Naive thymus-derived CD4-positive, alpha-beta T cell (primary cell): ENCODE data around the gene PROB1. TPM values are rescaled to one million over a fixed set of nuclear protein-coding genes. Genes with fewer than 3 reads are reported as not detected.
"Not testable (repeated sequence)": the region's sequence is repeated elsewhere in the genome, so short reads cannot be mapped to it uniquely, and the experiment has no call there.

Experiments used
- ATAC-seq: fragments of 150-1000 bp; cut with Tn5 transposase; 2 replicates; pipeline ENCODE4 v1.10.0; 2021; ENCODE audit warnings: mild to moderate bottlenecking, moderate library complexity
- CTCF ChIA-PET: fragments of 350-600 bp; sonication (Branson Sonifier 250); formaldehyde crosslinking; loops from one replicate; lab custom pipeline; 2021; ENCODE audit warnings: antibody characterized with exemption; lab: Charles Lee
- POLR2A ChIA-PET: fragments of 350-600 bp; sonication (Branson Sonifier 250); formaldehyde crosslinking; loops from one replicate; lab custom pipeline; 2021; ENCODE audit warnings: antibody characterized with exemption, inconsistent platforms; lab: Charles Lee
- DNase-seq, 9 donors: peaks; one replicate each; pipeline versions ENCODE4 v3.0.0 to v3.0.0-alpha.2; 2020 to 2022; ENCODE audit warnings: mixed read lengths in 1 of 9
- H3K27ac ChIP-seq: one replicate; pipeline ENCODE4 v1.7.0; 2013; ENCODE audit warnings: mild to moderate bottlenecking, low read depth, low read length, moderate library complexity
- H3K27me3 ChIP-seq, 2 donors: one replicate each; pipeline ENCODE4 v1.7.0; 2013; ENCODE audit warnings: low read length in 2 of 2, mild to moderate bottlenecking in 2 of 2, moderate library complexity in 2 of 2; ENCODE audit not compliant: control insufficient read depth in 2 of 2, insufficient read depth in 2 of 2
- H3K36me3 ChIP-seq, 3 experiments: 1 replicate in 2 of 3; 2 replicates in 1 of 3; pipeline ENCODE4 v1.7.0; 2013; ENCODE audit warnings: low read length in 3 of 3, mild to moderate bottlenecking in 3 of 3, moderate library complexity in 1 of 3; ENCODE audit not compliant: insufficient read depth in 3 of 3, control insufficient read depth in 2 of 3
- H3K4me1 ChIP-seq, 2 donors: one replicate each; pipeline ENCODE4 v1.7.0; 2013; ENCODE audit warnings: low read length in 2 of 2, mild to moderate bottlenecking in 2 of 2, moderate library complexity in 1 of 2; ENCODE audit not compliant: control insufficient read depth in 2 of 2, insufficient read depth in 2 of 2
- H3K4me3 ChIP-seq: 2 replicates; pipeline ENCODE4 v1.7.0; 2013; ENCODE audit warnings: mild to moderate bottlenecking, low read length
- H3K9me3 ChIP-seq, 3 experiments: 1 replicate in 2 of 3; 2 replicates in 1 of 3; pipeline ENCODE4 v1.7.0; 2013; ENCODE audit warnings: low read length in 3 of 3; ENCODE audit not compliant: control insufficient read depth in 2 of 3
- H3K27ac Mint-ChIP-seq, 9 donors: one replicate each; pipeline ENCODE4 v1.8.0; 2020 to 2022; ENCODE audit warnings: mixed read lengths in 9 of 9, mild to moderate bottlenecking in 8 of 9, moderate library complexity in 5 of 9, inconsistent platforms in 2 of 9
- H3K27me3 Mint-ChIP-seq, 5 donors: one replicate each; pipeline ENCODE4 v1.8.0; 2021 to 2022; ENCODE audit warnings: mixed read lengths in 5 of 5, mild to moderate bottlenecking in 1 of 5
- H3K36me3 Mint-ChIP-seq, 5 donors: one replicate each; pipeline ENCODE4 v1.8.0; 2020 to 2022; ENCODE audit warnings: mixed read lengths in 5 of 5, mild to moderate bottlenecking in 3 of 5, inconsistent platforms in 1 of 5
- H3K4me1 Mint-ChIP-seq, 7 donors: one replicate each; pipeline ENCODE4 v1.8.0; 2020 to 2022; ENCODE audit warnings: mixed read lengths in 7 of 7, mild to moderate bottlenecking in 3 of 7, inconsistent platforms in 1 of 7
- H3K4me3 Mint-ChIP-seq, 10 donors: one replicate each; pipeline ENCODE4 v1.8.0; 2020 to 2022; ENCODE audit warnings: mild to moderate bottlenecking in 10 of 10, mixed read lengths in 10 of 10, moderate library complexity in 6 of 10, inconsistent platforms in 2 of 10
- H3K9me3 Mint-ChIP-seq, 11 donors: one replicate each; pipeline ENCODE4 v1.8.0; 2020 to 2022; ENCODE audit warnings: mixed read lengths in 11 of 11, mild to moderate bottlenecking in 4 of 11, inconsistent platforms in 1 of 11, moderate library complexity in 1 of 11
- intact Hi-C, 2 donors: fragments of 100-400 bp; cut with micrococcal nuclease; formaldehyde crosslinking; loops; one replicate each; pipeline ENCODE4 v1.15.1; 2023
- polyA plus RNA-seq, 2 donors: library from polyadenylated mRNA; unstranded; fragments of 300-500 nt; fragmentation: Illumina TruSeq; gene quantifications; one replicate each; pipeline ENCODE4 v1.2.3, GENCODE V29; 2021
- total RNA-seq, 6 experiments: library from RNA in 5 of 6; stranded (reverse) in 5 of 6; gene quantifications; 1 replicate in 5 of 6; 2 replicates in 1 of 6; pipeline ENCODE4 v1.2.3 and lab custom pipeline; 2021 to 2026

Gene PROB1
- total and polyA plus RNA-seq, 7 experiments from 2014 or later, result 0.26 to 4.9 (median 0.86) TPM; not detected in 1

GRCh38 chr5:139361835-139362429 is 33.0 kb downstream of the PROB1 start:
- H3K36me3 Mint-ChIP-seq, result peaks cover 4 to 43% (median 22%) of the 10 kb centered on the region in 5 donors
- H3K9me3 ChIP-seq, result no peaks in the 10 kb centered on the region
- ATAC-seq (no peak), DNase-seq (no peak)
- no peaks in the 10 kb centered on the region for H3K27me3 Mint-ChIP-seq
- ChIA-PET POLR2A (interaction anchor here (1.1 kb wide), 1 partner anchor 9 kb away, joined by 3 read pairs; no protein-coding TSS in a partner anchor), CTCF (no interaction called here)
- no peak overlapping the region for H3K4me3 Mint-ChIP-seq
- H3K9me3 Mint-ChIP-seq, result peaks cover 0 to 2% (median 0%) of the 10 kb centered on the region in 11 donors
- H3K27ac Mint-ChIP-seq, result peak overlapping the region in 1 of 9 donors; percentile 18
- no peaks in the 10 kb centered on the region for H3K4me1 ChIP-seq
- H3K27ac ChIP-seq, result no peak overlapping the region
- H3K4me1 Mint-ChIP-seq, result peaks cover 16 to 29% (median 24%) of the 10 kb centered on the region in 7 donors
- intact Hi-C loops, result no loop called here
- no peaks in the 10 kb centered on the region for H3K27me3 ChIP-seq
- H3K4me3 ChIP-seq, result no peak overlapping the region
- H3K36me3 ChIP-seq, result peaks cover 7 to 35% (median 20%) of the 10 kb centered on the region in 3 experiments

GRCh38 chr5:139360384-139360783 is 34.5 kb downstream of the PROB1 start:
- intact Hi-C loops, result no loop called here
- no peak overlapping the region for H3K27ac ChIP-seq
- no peaks in the 10 kb centered on the region for H3K27me3 ChIP-seq
- no peaks in the 10 kb centered on the region for H3K4me1 ChIP-seq
- H3K36me3 ChIP-seq, result peaks cover 7 to 20% (median 16%) of the 10 kb centered on the region in 3 experiments
- ATAC-seq (no peak), DNase-seq (no peak)
- ChIA-PET CTCF (interaction anchor here (0.6 to 1.1 kb wide), 2 partner anchors 46 to 56 kb away, joined by 3 read pairs; no protein-coding TSS in a partner anchor), POLR2A (no interaction called here)
- Mint-ChIP-seq H3K27me3 (no peaks in the 10 kb centered on the region), H3K4me1 (peaks cover 21 to 38% (median 29%) of the 10 kb centered on the region in 7 donors), H3K9me3 (peaks cover 0 to 2% (median 0%) of the 10 kb centered on the region in 11 donors), H3K27ac (peak overlapping the region in 1 of 9 donors; percentile 21), H3K4me3 (peak overlapping the region in 1 of 10 donors; percentile 15), H3K36me3 (peaks cover 4 to 32% (median 17%) of the 10 kb centered on the region in 5 donors)
- no peak overlapping the region for H3K4me3 ChIP-seq
- no peaks in the 10 kb centered on the region for H3K9me3 ChIP-seq

GRCh38 chr5:139358064-139358463 is 36.8 kb downstream of the PROB1 start:
- ChIA-PET POLR2A (interaction anchor here (0.6 to 2.2 kb wide), 3 partner anchors 10 to 35 kb away, joined by 4 to 5 read pairs (median 5); partner anchors contain the start of gene PAIP2), CTCF (interaction anchor here (0.7 kb wide), 1 partner anchor 16 kb away, joined by 3 read pairs; the partner anchor contains the start of gene PAIP2)
- H3K4me3 ChIP-seq, result no peak overlapping the region
- no peaks in the 10 kb centered on the region for H3K27me3 ChIP-seq
- Mint-ChIP-seq H3K9me3 (peaks cover 0 to 7% (median 0%) of the 10 kb centered on the region in 11 donors), H3K4me3 (no peak overlapping the region), H3K4me1 (peaks cover 29 to 48% (median 42%) of the 10 kb centered on the region in 7 donors), H3K27ac (no peak overlapping the region), H3K27me3 (no peaks in the 10 kb centered on the region), H3K36me3 (peaks cover 0 to 24% (median 13%) of the 10 kb centered on the region in 5 donors)
- ATAC-seq, result no peak
- no peaks in the 10 kb centered on the region for H3K9me3 ChIP-seq
- no peaks in the 10 kb centered on the region for H3K4me1 ChIP-seq
- no peak overlapping the region for H3K27ac ChIP-seq
- no peak for DNase-seq
- H3K36me3 ChIP-seq, result peaks cover 0 to 6% (median 0%) of the 10 kb centered on the region in 3 experiments
- intact Hi-C loops, result no loop called here

- H3K27ac ChIP-seq, POLR2A ChIA-PET, H3K36me3 ChIP-seq, H3K9me3 ChIP-seq, H3K27ac Mint-ChIP-seq, DNase-seq, H3K27me3 ChIP-seq, H3K27me3 Mint-ChIP-seq, H3K4me1 ChIP-seq, H3K9me3 Mint-ChIP-seq, ATAC-seq, intact Hi-C loops, H3K4me3 ChIP-seq: not testable (repeated sequence)
- Mint-ChIP-seq H3K4me1 (peaks cover 23 to 63% (median 54%) of the 10 kb centered on the region in 7 donors), H3K36me3 (peaks cover 0 to 26% (median 13%) of the 10 kb centered on the region in 5 donors), H3K4me3 (peak overlapping the region in 1 of 10 donors; percentile 30)
- CTCF ChIA-PET, result interaction anchor here (1.0 kb wide), 1 partner anchor 19 kb away, joined by 3 read pairs; no protein-coding TSS in a partner anchor
Observed at GRCh38 chr5:139355900-139356299, 39.0 kb downstream of the PROB1 start.

- Mint-ChIP-seq H3K27me3 (no peaks in the 10 kb centered on the region), H3K9me3 (peaks cover 0 to 7% (median 0%) of the 10 kb centered on the region in 11 donors), H3K36me3 (peaks cover 0 to 23% (median 13%) of the 10 kb centered on the region in 5 donors), H3K27ac (peak overlapping the region in 3 of 9 donors; percentile 18 to 68 (median 51)), H3K4me1 (peaks cover 19 to 67% (median 52%) of the 10 kb centered on the region in 7 donors), H3K4me3 (peak overlapping the region in 2 of 10 donors; percentile 3 to 20)
- Histone ChIP-seq H3K27me3 (no peaks in the 10 kb centered on the region), H3K4me3 (no peak overlapping the region), H3K9me3 (no peaks in the 10 kb centered on the region), H3K27ac (no peak overlapping the region), H3K36me3 (peaks cover 0 to 8% (median 0%) of the 10 kb centered on the region in 3 experiments), H3K4me1 (no peaks in the 10 kb centered on the region)
- intact Hi-C loops, result no loop called here
- ChIA-PET POLR2A (interaction anchor here (1.1 kb wide), 1 partner anchor 12 kb away, joined by 4 read pairs; the partner anchor contains the start of gene PAIP2), CTCF (no interaction called here)
- ATAC-seq (no peak), DNase-seq (no peak)
Observed at GRCh38 chr5:139354186-139354585, 40.7 kb downstream of the PROB1 start.

GRCh38 chr5:139347863-139348262 is 47.0 kb downstream of the PROB1 start:
- Mint-ChIP-seq H3K4me3 (peak overlapping the region in 1 of 10 donors; percentile 57), H3K4me1 (peaks cover 39 to 84% (median 65%) of the 10 kb centered on the region in 7 donors), H3K36me3 (peaks cover 0 to 23% (median 17%) of the 10 kb centered on the region in 5 donors)
- H3K4me1 ChIP-seq, result peaks cover 18 to 21% of the 10 kb centered on the region in 2 donors
- not testable (repeated sequence) for H3K27ac Mint-ChIP-seq, H3K27ac ChIP-seq, DNase-seq, H3K36me3 ChIP-seq, H3K9me3 Mint-ChIP-seq, H3K27me3 Mint-ChIP-seq, H3K27me3 ChIP-seq, H3K4me3 ChIP-seq, ATAC-seq, H3K9me3 ChIP-seq
- POLR2A ChIA-PET, result interaction anchor here (0.7 kb wide), 1 partner anchor 48 kb away, joined by 3 read pairs; no protein-coding TSS in a partner anchor
- intact Hi-C loops, result loop anchor here (10.0 kb wide), 2 partner anchors 1013 to 1057 kb away; partner anchors contain the start of genes ANKHD1 (in 1 of the 2), CDC25C (in 1 of the 2) and FAM53C (in 1 of the 2)
- CTCF ChIA-PET, result interaction anchor here (0.6 kb wide), 1 partner anchor 1170 kb away, joined by 4 read pairs; no protein-coding TSS in a partner anchor
